ENCODE measurements around the gene DCDC1.

Gene DCDC1

GRCh38 chr11:30876663-30877396 lies 492.7 kb downstream of the DCDC1 start:
- Mint-ChIP-seq H3K27me3 (peaks cover 4% of the 10 kb centered on the region), H3K4me3 (no peak overlapping the region), H3K9me3 (no peaks in the 10 kb centered on the region), H3K4me1 (ENCODE audit: low read depth) (no peaks in the 10 kb centered on the region), H3K27ac (no peak overlapping the region), H3K36me3 (ENCODE audit: low read depth) (no peaks in the 10 kb centered on the region)

DNA sequence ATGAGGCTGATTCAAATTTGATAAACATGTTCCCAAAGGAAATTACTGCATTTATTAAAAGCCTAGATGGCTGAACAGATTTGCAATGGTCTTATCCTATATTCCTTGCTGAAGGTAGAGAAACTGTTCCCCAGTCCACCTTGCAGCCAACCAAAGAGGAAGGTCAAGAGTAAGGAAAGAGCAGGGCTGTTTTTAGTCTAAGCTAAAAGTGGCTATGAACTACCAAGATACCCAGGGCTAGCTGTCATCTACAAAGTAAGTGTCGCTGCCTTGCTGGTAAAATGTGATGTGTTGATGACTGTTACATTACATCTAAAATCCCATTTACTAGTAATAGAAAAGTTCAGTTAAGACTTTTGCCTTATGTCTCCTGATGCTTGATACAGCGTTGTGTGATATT lies 493.3 kb downstream of the DCDC1 start:
- Mint-ChIP-seq H3K27me3 (peaks cover 4% of the 10 kb centered on the region), H3K27ac (no peak overlapping the region), H3K9me3 (no peaks in the 10 kb centered on the region), H3K4me3 (no peak overlapping the region), H3K4me1 (ENCODE audit: low read depth) (no peaks in the 10 kb centered on the region), H3K36me3 (ENCODE audit: low read depth) (no peaks in the 10 kb centered on the region)

DNA sequence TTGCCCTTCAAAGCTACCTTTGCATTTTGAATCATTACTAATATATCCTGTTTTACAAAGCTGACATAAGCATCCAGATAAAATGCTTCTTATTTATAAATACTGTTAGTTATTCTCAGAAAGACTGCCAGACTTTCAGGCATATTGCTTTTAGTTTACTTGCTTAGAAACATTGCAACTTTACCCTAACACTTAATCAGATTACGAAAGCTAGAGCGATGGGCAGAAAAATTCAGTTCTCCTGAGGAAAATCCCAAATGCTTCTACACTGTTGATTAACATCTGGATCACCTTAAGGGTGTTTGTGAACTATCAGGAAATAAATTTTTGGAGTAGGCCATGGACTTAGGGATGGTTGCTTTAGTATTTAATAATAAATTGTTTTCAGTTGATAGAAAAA lies 493.7 kb downstream of the DCDC1 start:
- no peak overlapping the region for H3K4me3 Mint-ChIP-seq
- peaks cover 4% of the 10 kb centered on the region for H3K27me3 Mint-ChIP-seq
- H3K36me3 Mint-ChIP-seq (ENCODE audit: low read depth): no peaks in the 10 kb centered on the region
- no peaks in the 10 kb centered on the region for H3K4me1 Mint-ChIP-seq (ENCODE audit: low read depth)
- H3K27ac Mint-ChIP-seq: no peak overlapping the region
- no peaks in the 10 kb centered on the region for H3K9me3 Mint-ChIP-seq

- Mint-ChIP-seq H3K9me3 (no peaks in the 10 kb centered on the region), H3K36me3 (ENCODE audit: low read depth) (no peaks in the 10 kb centered on the region)
These were observed 495.5 kb downstream of the DCDC1 start for GRCh38 chr11:30873924-30874610.

GRCh38 chr11:30868626-30869081 lies 500.9 kb downstream of the DCDC1 start:
- Mint-ChIP-seq H3K27me3 (peaks cover 4% of the 10 kb centered on the region), H3K4me3 (no peak overlapping the region), H3K36me3 (ENCODE audit: low read depth) (no peaks in the 10 kb centered on the region), H3K9me3 (no peaks in the 10 kb centered on the region), H3K27ac (no peak overlapping the region), H3K4me1 (ENCODE audit: low read depth) (no peaks in the 10 kb centered on the region)

More at GRCh38 chr11:30873924-30874610, 495.5 kb downstream of the DCDC1 start:
- Mint-ChIP-seq H3K27ac (no peak overlapping the region), H3K4me3 (no peak overlapping the region), H3K4me1 (ENCODE audit: low read depth) (no peaks in the 10 kb centered on the region), H3K27me3 (peaks cover 8% of the 10 kb centered on the region)

GRCh38 chr11:30863209-30863608 lies 506.3 kb downstream of the DCDC1 start:
- no peak overlapping the region for H3K4me3 Mint-ChIP-seq
- H3K4me1 Mint-ChIP-seq (ENCODE audit: low read depth): no peaks in the 10 kb centered on the region
- H3K27me3 Mint-ChIP-seq: no peaks in the 10 kb centered on the region
- H3K9me3 Mint-ChIP-seq: no peaks in the 10 kb centered on the region
- H3K36me3 Mint-ChIP-seq (ENCODE audit: low read depth): no peaks in the 10 kb centered on the region
- H3K27ac Mint-ChIP-seq: no peak overlapping the region

- H3K9me3 Mint-ChIP-seq: no peaks in the 10 kb centered on the region
- no peaks in the 10 kb centered on the region for H3K4me1 Mint-ChIP-seq (ENCODE audit: low read depth)
- H3K36me3 Mint-ChIP-seq (ENCODE audit: low read depth): no peaks in the 10 kb centered on the region
- H3K27me3 Mint-ChIP-seq: no peaks in the 10 kb centered on the region
- no peak overlapping the region for H3K4me3 Mint-ChIP-seq
- no peak overlapping the region for H3K27ac Mint-ChIP-seq
These were observed 508.0 kb downstream of the DCDC1 start for GRCh38 chr11:30861531-30861930.

GRCh38 chr11:30861064-30861463 lies 508.5 kb downstream of the DCDC1 start:
- H3K4me1 Mint-ChIP-seq (ENCODE audit: low read depth): no peaks in the 10 kb centered on the region
- no peaks in the 10 kb centered on the region for H3K36me3 Mint-ChIP-seq (ENCODE audit: low read depth)
- no peak overlapping the region for H3K4me3 Mint-ChIP-seq
- no peaks in the 10 kb centered on the region for H3K9me3 Mint-ChIP-seq
- no peaks in the 10 kb centered on the region for H3K27me3 Mint-ChIP-seq
- H3K27ac Mint-ChIP-seq: no peak overlapping the region

GRCh38 chr11:30860146-30860545 lies 509.4 kb downstream of the DCDC1 start:
- no peaks in the 10 kb centered on the region for H3K4me1 Mint-ChIP-seq (ENCODE audit: low read depth)
- H3K36me3 Mint-ChIP-seq (ENCODE audit: low read depth): no peaks in the 10 kb centered on the region
- no peak overlapping the region for H3K27ac Mint-ChIP-seq

DNA sequence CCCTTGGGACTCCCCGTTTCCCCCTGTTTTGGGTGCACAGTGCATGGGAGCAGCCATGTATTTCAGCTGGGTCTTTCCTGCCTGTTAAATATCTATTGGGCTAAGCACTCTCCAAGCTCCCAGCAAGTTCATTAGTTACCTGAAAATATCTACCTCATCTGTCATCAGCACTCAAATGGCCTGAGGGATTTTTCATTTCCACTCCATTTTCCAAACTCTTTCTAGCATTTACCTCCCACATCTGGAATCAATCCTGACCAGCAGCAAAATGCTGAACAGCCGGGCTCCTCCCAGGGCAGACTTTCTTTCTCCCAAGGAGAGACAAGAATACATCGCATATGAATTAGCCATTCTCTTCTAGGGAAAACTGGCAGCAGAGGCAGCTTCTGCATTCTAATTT lies 509.9 kb downstream of the DCDC1 start:
- Mint-ChIP-seq H3K36me3 (ENCODE audit: low read depth) (no peaks in the 10 kb centered on the region), H3K9me3 (no peaks in the 10 kb centered on the region), H3K27me3 (no peaks in the 10 kb centered on the region), H3K4me3 (no peak overlapping the region), H3K4me1 (ENCODE audit: low read depth) (no peaks in the 10 kb centered on the region), H3K27ac (no peak overlapping the region)

More at GRCh38 chr11:30860146-30860545, 509.4 kb downstream of the DCDC1 start:
- no peaks in the 10 kb centered on the region for H3K27me3 Mint-ChIP-seq
- no peak overlapping the region for H3K4me3 Mint-ChIP-seq
- H3K9me3 Mint-ChIP-seq: no peaks in the 10 kb centered on the region

- no peaks in the 10 kb centered on the region for H3K36me3 Mint-ChIP-seq (ENCODE audit: low read depth)
- H3K27me3 Mint-ChIP-seq: peaks cover 4% of the 10 kb centered on the region
- H3K9me3 Mint-ChIP-seq: no peaks in the 10 kb centered on the region
- no peaks in the 10 kb centered on the region for H3K4me1 Mint-ChIP-seq (ENCODE audit: low read depth)
- no peak overlapping the region for H3K27ac Mint-ChIP-seq
- no peak overlapping the region for H3K4me3 Mint-ChIP-seq
These were observed 514.0 kb downstream of the DCDC1 start for GRCh38 chr11:30855383-30856006.

GRCh38 chr11:30853439-30853838 lies 516.1 kb downstream of the DCDC1 start:
- peaks cover 4% of the 10 kb centered on the region for H3K27me3 Mint-ChIP-seq
- H3K9me3 Mint-ChIP-seq: peaks cover 3% of the 10 kb centered on the region
- H3K36me3 Mint-ChIP-seq (ENCODE audit: low read depth): no peaks in the 10 kb centered on the region
- H3K27ac Mint-ChIP-seq: no peak overlapping the region
- H3K4me1 Mint-ChIP-seq (ENCODE audit: low read depth): no peaks in the 10 kb centered on the region
- H3K4me3 Mint-ChIP-seq: no peak overlapping the region

GRCh38 chr11:30852645-30853044 lies 516.9 kb downstream of the DCDC1 start:
- Mint-ChIP-seq H3K36me3 (ENCODE audit: low read depth) (no peaks in the 10 kb centered on the region), H3K27ac (no peak overlapping the region), H3K9me3 (peaks cover 10% of the 10 kb centered on the region), H3K4me3 (no peak overlapping the region), H3K27me3 (peaks cover 4% of the 10 kb centered on the region), H3K4me1 (ENCODE audit: low read depth) (no peaks in the 10 kb centered on the region)

- Mint-ChIP-seq H3K36me3 (ENCODE audit: low read depth) (no peaks in the 10 kb centered on the region), H3K27ac (no peak overlapping the region), H3K4me3 (no peak overlapping the region), H3K4me1 (ENCODE audit: low read depth) (no peaks in the 10 kb centered on the region), H3K9me3 (peaks cover 10% of the 10 kb centered on the region), H3K27me3 (peaks cover 4% of the 10 kb centered on the region)
These were observed 517.4 kb downstream of the DCDC1 start for GRCh38 chr11:30852091-30852490.

DNA sequence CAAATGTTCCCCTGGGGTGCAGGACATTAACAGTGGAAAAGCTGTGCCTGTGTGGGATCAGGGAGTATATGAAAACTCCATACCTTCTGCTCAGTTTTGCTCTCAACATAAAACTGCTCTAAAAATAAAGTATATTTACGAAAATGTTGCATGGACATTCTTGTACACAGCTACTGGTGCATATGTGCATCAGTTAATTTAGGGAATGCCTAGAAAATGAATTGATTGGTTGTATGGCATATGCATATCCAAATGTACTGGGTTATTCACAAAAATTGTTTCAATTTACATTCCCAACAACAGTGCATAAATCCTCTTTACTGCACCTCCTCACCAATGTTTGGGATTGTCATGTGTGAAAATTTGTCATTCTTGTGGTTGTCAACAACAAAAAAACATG lies 532.3 kb downstream of the DCDC1 start:
- Mint-ChIP-seq H3K36me3 (ENCODE audit: low read depth) (no peaks in the 10 kb centered on the region), H3K9me3 (peaks cover 21% of the 10 kb centered on the region), H3K4me3 (no peak overlapping the region), H3K4me1 (ENCODE audit: low read depth) (no peaks in the 10 kb centered on the region), H3K27ac (no peak overlapping the region), H3K27me3 (peaks cover 8% of the 10 kb centered on the region)

Data from stimulated activated naive CD8-positive, alpha-beta T cell treated with anti-CD3 and anti-CD28 coated beads, Interleukin-15, Interleukin-2, amounts not matched to agents 100 ng/mL and 50 ng/mL, for 24 hours (primary cell).